ENCODE measurements around the gene PDP2.
A peak's percentile ranks its signal among the peaks of the same experiment; 100 is the strongest.

The PDP2 gene

DNA sequence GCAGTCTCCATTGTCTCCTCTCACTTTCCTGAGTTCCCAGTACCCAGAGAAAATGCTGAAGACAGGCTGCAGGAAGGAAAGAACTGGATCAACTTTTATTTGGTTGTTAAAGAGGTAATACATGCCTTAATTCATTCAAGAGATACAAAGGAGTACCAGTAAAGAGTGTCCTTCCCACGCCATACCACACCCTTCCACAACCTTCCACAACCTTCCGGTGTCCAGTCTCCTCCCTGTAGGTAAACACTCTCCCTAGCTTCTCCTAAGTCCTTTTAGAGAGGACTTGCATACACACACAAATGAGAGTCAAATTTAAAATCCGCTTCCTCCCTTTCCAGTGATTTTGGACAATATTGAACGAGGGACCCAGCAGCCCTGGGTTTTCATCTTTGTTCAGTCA is 38.9 kb upstream of the PDP2 start:
- no peak for DNase-seq (ENCODE audit: extremely low spot score)
- TF ChIP-seq L3MBTL2 (conservative IDR thresholded peaks at IDR 0.05) (no peak), FOXA1 (IDR thresholded peaks at IDR 0.05) (no peak), PKNOX1 (IDR thresholded peaks at IDR 0.05) (no peak), TARDBP (IDR thresholded peaks at IDR 0.05) (no peak), NFRKB (IDR thresholded peaks at IDR 0.05) (no peak), SP1 (IDR thresholded peaks at IDR 0.05) (no peak), FOXK2 (IDR thresholded peaks at IDR 0.05) (no peak), HDGF (IDR thresholded peaks at IDR 0.05; ENCODE audit: borderline replicate concordance) (no peak), BHLHE40 (IDR thresholded peaks at IDR 0.05; ENCODE audit: borderline replicate concordance) (no peak), SUZ12 (IDR thresholded peaks at IDR 0.05) (no peak), ELF4 (IDR thresholded peaks at IDR 0.05) (no peak), FOXM1 (IDR thresholded peaks at IDR 0.05; ENCODE audit: borderline replicate concordance) (no peak), CTBP1 (IDR thresholded peaks at IDR 0.05; ENCODE audit: borderline replicate concordance) (no peak), ZNF384 (IDR thresholded peaks at IDR 0.05) (no peak), ARNT (IDR thresholded peaks at IDR 0.05) (no peak), LEF1 (IDR thresholded peaks at IDR 0.05; ENCODE audit: borderline replicate concordance) (no peak)
- CTCF ChIA-PET = interaction anchor here (1.2 to 2.2 kb wide), 2 partner anchors 11 to 32 kb away, joined by 3 to 13 read pairs; partner anchors contain the start of gene NAE1
- POLR2A ChIA-PET = interaction anchor here (2.2 kb wide), 1 partner anchor 11 kb away, joined by 10 read pairs; the partner anchor contains the start of gene NAE1

DNA sequence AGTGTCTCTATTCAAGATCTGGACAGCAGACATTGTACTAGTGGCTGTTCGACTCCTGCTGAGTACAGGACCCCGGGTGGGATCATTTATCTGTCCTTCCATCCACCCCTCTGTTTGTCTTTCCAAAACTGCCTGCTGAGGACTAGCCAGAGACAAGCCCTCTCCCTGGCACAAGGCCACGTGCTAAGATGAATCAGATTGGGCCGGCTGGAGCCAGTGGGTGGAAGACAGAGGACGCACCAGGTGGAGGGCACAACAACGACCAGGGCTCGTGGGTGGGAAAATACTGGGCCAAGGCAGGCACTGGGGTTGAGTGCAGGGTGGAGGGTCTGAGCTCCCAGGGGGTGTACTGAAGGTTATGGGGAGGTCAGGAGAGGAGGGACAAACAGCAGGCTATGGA is 37.5 kb upstream of the PDP2 start:
- ChIA-PET POLR2A (interaction anchor here (2.2 kb wide), 1 partner anchor 12 kb away, joined by 10 read pairs; the partner anchor contains the start of gene NAE1), CTCF (interaction anchor here (2.2 kb wide), 1 partner anchor 12 kb away, joined by 13 read pairs; the partner anchor contains the start of gene NAE1)
- peak; percentile 9 for DNase-seq (ENCODE audit: extremely low spot score)
- TF ChIP-seq HDGF (IDR thresholded peaks at IDR 0.05; ENCODE audit: borderline replicate concordance) (no peak), L3MBTL2 (conservative IDR thresholded peaks at IDR 0.05) (no peak; the same call in 1 of the 2 replicates), FOXM1 (IDR thresholded peaks at IDR 0.05; ENCODE audit: borderline replicate concordance) (no peak), FOXA1 (IDR thresholded peaks at IDR 0.05) (no peak), PKNOX1 (IDR thresholded peaks at IDR 0.05) (no peak), LEF1 (IDR thresholded peaks at IDR 0.05; ENCODE audit: borderline replicate concordance) (no peak), ARNT (IDR thresholded peaks at IDR 0.05) (no peak), SUZ12 (IDR thresholded peaks at IDR 0.05) (no peak), ELF4 (IDR thresholded peaks at IDR 0.05) (no peak), NFRKB (IDR thresholded peaks at IDR 0.05) (no peak), BHLHE40 (IDR thresholded peaks at IDR 0.05; ENCODE audit: borderline replicate concordance) (no peak), SP1 (IDR thresholded peaks at IDR 0.05) (no peak), ZNF384 (IDR thresholded peaks at IDR 0.05) (no peak)

- TF ChIP-seq NFRKB (IDR thresholded peaks at IDR 0.05) (no peak), CTBP1 (IDR thresholded peaks at IDR 0.05; ENCODE audit: borderline replicate concordance) (no peak), LEF1 (IDR thresholded peaks at IDR 0.05; ENCODE audit: borderline replicate concordance) (no peak), PKNOX1 (IDR thresholded peaks at IDR 0.05) (no peak), ARNT (IDR thresholded peaks at IDR 0.05) (no peak), TARDBP (IDR thresholded peaks at IDR 0.05) (no peak), ELF4 (IDR thresholded peaks at IDR 0.05) (no peak), L3MBTL2 (conservative IDR thresholded peaks at IDR 0.05) (no peak), BHLHE40 (IDR thresholded peaks at IDR 0.05; ENCODE audit: borderline replicate concordance) (no peak)
- CTCF ChIA-PET = interaction anchor here (1.0 to 2.2 kb wide), 2 partner anchors 13 kb away, joined by 7 to 13 read pairs; partner anchors contain the start of gene NAE1
- no peak for DNase-seq (ENCODE audit: extremely low spot score)
- POLR2A ChIA-PET = interaction anchor here (2.2 kb wide), 1 partner anchor 13 kb away, joined by 10 read pairs; the partner anchor contains the start of gene NAE1
Measured at GRCh38 chr16:66843191-66843590, 37.1 kb upstream of the PDP2 start.

- ChIA-PET CTCF (interaction anchor here (1.0 kb wide), 1 partner anchor 13 kb away, joined by 7 read pairs; the partner anchor contains the start of gene NAE1), POLR2A (interaction anchor here (0.7 kb wide), 1 partner anchor 13 kb away, joined by 3 read pairs; the partner anchor contains the start of gene NAE1)
- no peak for TF ChIP-seq SUZ12 (IDR thresholded peaks at IDR 0.05)
- no peak for TF ChIP-seq TARDBP (IDR thresholded peaks at IDR 0.05)
- no peak for TF ChIP-seq LEF1 (IDR thresholded peaks at IDR 0.05; ENCODE audit: borderline replicate concordance)
- TF ChIP-seq FOXA1 (IDR thresholded peaks at IDR 0.05) = no peak
- no peak for TF ChIP-seq ZNF384 (IDR thresholded peaks at IDR 0.05)
- no peak for DNase-seq (ENCODE audit: extremely low spot score)
Measured at GRCh38 chr16:66844009-66844341, 36.3 kb upstream of the PDP2 start.

DNA sequence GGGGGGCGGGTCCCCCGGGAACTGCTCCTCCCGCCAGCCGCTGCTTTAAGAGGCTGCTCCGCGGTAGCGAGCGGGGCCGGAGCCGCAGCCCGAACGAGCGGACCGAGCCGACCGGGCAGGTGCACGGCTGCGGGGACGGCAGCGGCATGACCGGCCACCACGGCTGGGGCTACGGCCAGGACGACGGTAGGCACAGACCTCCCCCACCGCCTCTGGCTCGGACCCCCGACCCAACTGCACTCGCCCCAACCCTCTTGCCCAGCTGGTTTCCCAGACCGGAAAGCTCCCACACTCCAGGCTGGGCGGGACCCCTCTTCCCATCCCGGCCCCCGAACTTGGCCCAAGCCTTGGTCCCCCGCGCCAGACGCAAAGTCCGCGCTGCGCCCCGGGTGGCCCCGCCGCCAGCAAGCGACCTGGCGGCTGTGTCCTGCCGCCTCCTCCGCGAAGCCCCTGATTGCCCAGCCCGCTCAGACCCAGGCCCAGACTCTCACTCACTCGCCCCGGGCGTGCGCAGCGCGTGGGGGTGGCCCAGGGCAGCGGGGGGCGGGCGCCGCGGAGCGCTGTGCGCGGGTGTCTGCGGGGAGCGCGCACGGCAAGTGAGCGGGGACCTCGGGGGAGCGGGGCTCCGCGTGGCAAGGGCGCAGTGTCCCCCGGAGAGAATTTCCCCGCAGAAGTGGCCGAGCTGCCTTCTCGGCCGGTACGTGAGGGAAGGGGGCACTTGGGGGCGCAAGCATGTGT is 35.8 kb upstream of the PDP2 start, which contains the start of gene CA7:
TSS of gene CA7 (plus strand) at position 73 of the 738 bp plus-strand sequence. CDS start at position 147, 74 bp downstream.
- ChIA-PET CTCF (interaction anchor here (1.0 to 1.9 kb wide), 2 partner anchors 14 kb away, joined by 7 read pairs; partner anchors contain the start of gene NAE1), POLR2A (interaction anchor here (0.7 kb wide), 1 partner anchor 14 kb away, joined by 3 read pairs; the partner anchor contains the start of gene NAE1)
- no peak for DNase-seq (ENCODE audit: extremely low spot score)
- TF ChIP-seq BHLHE40 (IDR thresholded peaks at IDR 0.05; ENCODE audit: borderline replicate concordance) (no peak), ELF4 (IDR thresholded peaks at IDR 0.05) (no peak), NFRKB (IDR thresholded peaks at IDR 0.05) (no peak), SP1 (IDR thresholded peaks at IDR 0.05) (no peak), FOXA1 (IDR thresholded peaks at IDR 0.05) (no peak)

GRCh38 chr16:66845080-66845410 is 35.3 kb upstream of the PDP2 start:
- POLR2A ChIA-PET = no interaction called here
- TF ChIP-seq CTBP1 (IDR thresholded peaks at IDR 0.05; ENCODE audit: borderline replicate concordance) (no peak), ARNT (IDR thresholded peaks at IDR 0.05) (no peak), LEF1 (IDR thresholded peaks at IDR 0.05; ENCODE audit: borderline replicate concordance) (no peak), FOXK2 (IDR thresholded peaks at IDR 0.05) (no peak), HDGF (IDR thresholded peaks at IDR 0.05; ENCODE audit: borderline replicate concordance) (no peak), BHLHE40 (IDR thresholded peaks at IDR 0.05; ENCODE audit: borderline replicate concordance) (no peak), ZNF384 (IDR thresholded peaks at IDR 0.05) (no peak), PKNOX1 (IDR thresholded peaks at IDR 0.05) (no peak), SUZ12 (IDR thresholded peaks at IDR 0.05) (no peak), FOXM1 (IDR thresholded peaks at IDR 0.05; ENCODE audit: borderline replicate concordance) (no peak), SP1 (IDR thresholded peaks at IDR 0.05) (no peak), TARDBP (IDR thresholded peaks at IDR 0.05) (no peak), ELF4 (IDR thresholded peaks at IDR 0.05) (no peak), L3MBTL2 (conservative IDR thresholded peaks at IDR 0.05) (no peak), FOXA1 (IDR thresholded peaks at IDR 0.05) (no peak), NFRKB (IDR thresholded peaks at IDR 0.05) (no peak)
- CTCF ChIA-PET = interaction anchor here (1.9 kb wide), 1 partner anchor 14 kb away, joined by 7 read pairs; the partner anchor contains the start of gene NAE1
- DNase-seq (ENCODE audit: extremely low spot score) = no peak
